Measurements from ENCODE around the gene ADAM10. TPM values are rescaled to one million over a fixed set of nuclear protein-coding genes. Genes with fewer than 3 reads are reported as not detected.

ADAM10 gene
- total and polyA plus RNA-seq, 2 of the 4 experiments (the other 2 are of a cell fraction): 110 to 185 TPM

DNA sequence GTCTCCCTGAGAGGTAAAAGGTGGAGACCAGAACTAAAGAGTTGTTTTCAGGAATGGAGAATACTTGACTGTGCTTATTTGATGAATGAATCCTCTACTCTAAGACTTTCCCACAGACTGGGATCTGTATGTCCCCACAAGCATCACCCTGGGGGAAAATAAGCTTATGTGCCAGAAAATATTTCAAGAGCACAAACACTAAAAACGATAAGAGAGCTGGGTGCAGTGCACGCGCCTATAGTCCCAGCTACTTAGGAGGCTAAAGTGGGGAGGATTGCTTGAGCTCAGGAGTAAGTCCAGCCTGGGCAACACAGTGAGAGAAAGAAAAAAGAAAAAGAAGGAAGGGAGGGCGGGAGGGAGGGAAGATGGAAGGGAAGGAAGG, 150.7 kb downstream of the ADAM10 start:
- BruUV-seq (replicated peaks): no TSS peak
- no peak overlapping the region for H2BK20ac ChIP-seq (ENCODE audit: low read depth, low read length)
- H3K36me3 ChIP-seq (ENCODE audit: control insufficient read depth, insufficient read depth, low read length): peaks cover 13% of the 10 kb centered on the region
- H3K27ac ChIP-seq (ENCODE audit: insufficient read depth, low read length): no peak overlapping the region
- H3K79me1 ChIP-seq (ENCODE audit: low read depth in 1 of 2, low read length in 2 of 2): peaks cover 11 to 14% of the 10 kb centered on the region in 2 experiments; a peak in 3 of 4 replicates
- H4K20me1 ChIP-seq (ENCODE audit: insufficient read depth, low read length): no peaks in the 10 kb centered on the region
- DNase-seq (no peak), ATAC-seq (ENCODE audit: low read depth) (no peak)
- no peak overlapping the region for H4K8ac ChIP-seq (ENCODE audit: low read depth in 2 of 2, low read length in 2 of 2)
- H3K4me1 ChIP-seq (ENCODE audit: control insufficient read depth, insufficient read depth, low read length): no peaks in the 10 kb centered on the region
- H3K56ac ChIP-seq (ENCODE audit: extremely low read depth, insufficient read depth, low read length): no peak overlapping the region
- intact Hi-C loops (cut with micrococcal nuclease): no loop called here
- no peak overlapping the region for H2BK120ac ChIP-seq (ENCODE audit: low read depth, low read length)
- no peak overlapping the region for H2AFZ ChIP-seq (replicated peaks; ENCODE audit: low read length, poor library complexity)
- ChIA-PET CTCF (no interaction called here), POLR2A (ENCODE audit: unreplicated experiment) (no interaction called here)
- H2BK15ac ChIP-seq (ENCODE audit: low read depth, low read length): no peak overlapping the region
- no peak overlapping the region for H3K9ac ChIP-seq (ENCODE audit: low read depth, low read length)
- H2AK5ac ChIP-seq (ENCODE audit: low read depth, low read length): no peak overlapping the region
- no peak overlapping the region for H3K4ac ChIP-seq (ENCODE audit: low read depth, low read length)
- H3K14ac ChIP-seq (replicated peaks; ENCODE audit: low read depth, low read length): no peak overlapping the region
- H3K23ac ChIP-seq (ENCODE audit: low read depth, low read length): no peak overlapping the region
- TF ChIP-seq RFX5 (IDR thresholded peaks at IDR 0.05; ENCODE audit: low read depth, low read length): no peak
- TF ChIP-seq RCOR1 (IDR thresholded peaks at IDR 0.05; ENCODE audit: insufficient replicate concordance, low read length): no peak
- TF ChIP-seq MXI1 (IDR thresholded peaks at IDR 0.05; ENCODE audit: borderline replicate concordance, low read depth, low read length): no peak
- TF ChIP-seq MAZ (IDR thresholded peaks at IDR 0.05; ENCODE audit: borderline replicate concordance, low read depth, low read length): no peak
- no peak for TF ChIP-seq ELK1 (IDR thresholded peaks at IDR 0.05; ENCODE audit: borderline replicate concordance, low read depth, low read length)
- TF ChIP-seq, protein P1, sequence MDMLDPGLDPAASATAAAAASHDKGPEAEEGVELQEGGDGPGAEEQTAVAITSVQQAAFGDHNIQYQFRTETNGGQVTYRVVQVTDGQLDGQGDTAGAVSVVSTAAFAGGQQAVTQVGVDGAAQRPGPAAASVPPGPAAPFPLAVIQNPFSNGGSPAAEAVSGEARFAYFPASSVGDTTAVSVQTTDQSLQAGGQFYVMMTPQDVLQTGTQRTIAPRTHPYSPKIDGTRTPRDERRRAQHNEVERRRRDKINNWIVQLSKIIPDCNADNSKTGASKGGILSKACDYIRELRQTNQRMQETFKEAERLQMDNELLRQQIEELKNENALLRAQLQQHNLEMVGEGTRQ (IDR thresholded peaks at IDR 0.05; ENCODE audit: low read depth, low read length): no peak
- no peak for TF ChIP-seq BHLHE40 (IDR thresholded peaks at IDR 0.05; ENCODE audit: low read depth, low read length)
- TF ChIP-seq POLR2A (IDR thresholded peaks at IDR 0.05; ENCODE audit: low read depth, low read length): no peak
- TF ChIP-seq, protein P2, sequence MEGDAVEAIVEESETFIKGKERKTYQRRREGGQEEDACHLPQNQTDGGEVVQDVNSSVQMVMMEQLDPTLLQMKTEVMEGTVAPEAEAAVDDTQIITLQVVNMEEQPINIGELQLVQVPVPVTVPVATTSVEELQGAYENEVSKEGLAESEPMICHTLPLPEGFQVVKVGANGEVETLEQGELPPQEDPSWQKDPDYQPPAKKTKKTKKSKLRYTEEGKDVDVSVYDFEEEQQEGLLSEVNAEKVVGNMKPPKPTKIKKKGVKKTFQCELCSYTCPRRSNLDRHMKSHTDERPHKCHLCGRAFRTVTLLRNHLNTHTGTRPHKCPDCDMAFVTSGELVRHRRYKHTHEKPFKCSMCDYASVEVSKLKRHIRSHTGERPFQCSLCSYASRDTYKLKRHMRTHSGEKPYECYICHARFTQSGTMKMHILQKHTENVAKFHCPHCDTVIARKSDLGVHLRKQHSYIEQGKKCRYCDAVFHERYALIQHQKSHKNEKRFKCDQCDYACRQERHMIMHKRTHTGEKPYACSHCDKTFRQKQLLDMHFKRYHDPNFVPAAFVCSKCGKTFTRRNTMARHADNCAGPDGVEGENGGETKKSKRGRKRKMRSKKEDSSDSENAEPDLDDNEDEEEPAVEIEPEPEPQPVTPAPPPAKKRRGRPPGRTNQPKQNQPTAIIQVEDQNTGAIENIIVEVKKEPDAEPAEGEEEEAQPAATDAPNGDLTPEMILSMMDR (conservative IDR thresholded peaks at IDR 0.05; ENCODE audit: low read depth, low read length): no peak
- WGBS, 2 experiments (ENCODE audit: extremely low coverage in 2 of 2, insufficient read length in 1 of 2): no CpG with 5 or more reads among the region's 4 CpGs
- no peaks in the 10 kb centered on the region for H3K9me3 ChIP-seq (ENCODE audit: control insufficient read depth, insufficient read depth, low read length)
- H3K18ac ChIP-seq (ENCODE audit: low read depth, low read length): no peak overlapping the region
- no peak overlapping the region for H4K91ac ChIP-seq (ENCODE audit: insufficient read depth, low read depth, low read length)
- dilution Hi-C loops (cut with HindIII; ENCODE audit: low sequenced_read_pairs, unreplicated experiment): no loop called here
- no peaks in the 10 kb centered on the region for H3K27me3 ChIP-seq (ENCODE audit: control insufficient read depth, insufficient read depth, low read length)
- H3K4me3 ChIP-seq (ENCODE audit: insufficient read depth, low read depth, low read length): no peak overlapping the region
- H4K5ac ChIP-seq (ENCODE audit: low read depth, low read length): no peak overlapping the region
- in situ Hi-C loops (cut with MboI; ENCODE audit: low sequenced_read_pairs): no loop called here
- H2AK9ac ChIP-seq (replicated peaks; ENCODE audit: low read depth, low read length, poor library complexity): no peak overlapping the region
- no peak overlapping the region for H3K4me2 ChIP-seq (ENCODE audit: low read depth, low read length)
- H2BK5ac ChIP-seq (ENCODE audit: low read depth, low read length, poor library complexity, severe bottlenecking): no peak overlapping the region
- H3K9me1 ChIP-seq (ENCODE audit: insufficient read depth, low read length): no peaks in the 10 kb centered on the region; the same call in 1 of the 2 replicates
